GM18498 (cell line): Measurements from ENCODE around the gene MPHOSPH10.
"Not testable (repeated sequence)": the region's sequence is repeated elsewhere in the genome, so short reads cannot be mapped to it uniquely, and the experiment has no call there.

Experiments
- ATAC-seq: cut with Tn5 transposase; IDR thresholded peaks from one replicate; pipeline ENCODE4 v1.9.1; 2021; ENCODE audit warnings: mild to moderate bottlenecking, moderate library complexity; ENCODE audit not compliant: unreplicated experiment

The MPHOSPH10 gene

DNA sequence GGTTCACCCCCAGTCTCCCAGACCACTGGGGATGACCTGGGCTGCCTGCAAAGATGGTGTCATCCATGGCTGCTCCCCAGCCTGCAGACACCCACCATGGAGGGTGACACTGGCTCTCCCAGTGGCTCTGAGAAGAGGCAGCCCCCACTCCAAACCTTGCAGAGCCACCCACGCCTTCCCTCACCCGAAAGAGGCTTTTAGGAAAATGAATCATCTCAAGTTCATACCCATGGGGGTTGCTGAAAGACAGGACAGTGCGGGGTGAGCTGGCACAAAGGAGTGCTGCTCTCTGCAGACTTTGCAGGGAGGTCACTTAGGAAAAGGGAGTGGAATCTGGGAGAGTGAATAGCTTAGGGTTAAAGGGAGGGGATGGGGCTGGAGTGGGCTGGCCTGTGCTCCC is 36.4 kb downstream of the MPHOSPH10 start:
- ATAC-seq = no peak

DNA sequence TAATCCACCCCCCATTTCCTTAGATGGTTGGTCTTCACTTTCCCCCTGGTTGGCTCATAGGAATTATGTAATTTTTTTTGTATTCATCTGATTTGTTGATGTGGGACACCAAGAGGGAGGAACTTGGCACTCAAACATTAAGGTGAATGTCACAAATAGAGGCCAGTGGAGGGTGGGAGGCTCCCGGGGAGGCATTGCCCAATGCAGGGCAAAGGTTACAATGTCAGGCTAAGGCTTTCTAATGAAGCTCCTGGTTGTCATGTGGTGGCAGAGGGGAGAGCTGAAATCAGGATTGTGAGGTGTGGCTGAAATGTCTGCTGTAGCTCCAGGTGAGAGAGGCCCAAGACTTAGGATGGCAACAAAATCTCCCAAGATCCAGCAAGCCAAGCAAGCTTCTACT is 42.7 kb downstream of the MPHOSPH10 start:
- ATAC-seq = no peak

GRCh38 chr2:71174207-71174606 is 43.8 kb downstream of the MPHOSPH10 start:
- no peak for ATAC-seq

- ATAC-seq = not testable (repeated sequence)
These were observed 48.4 kb downstream of the MPHOSPH10 start for GRCh38 chr2:71178836-71179235.

- ATAC-seq = no peak
These were observed 50.9 kb downstream of the MPHOSPH10 start for GRCh38 chr2:71181316-71181715.

GRCh38 chr2:71183306-71184115 is 53.1 kb downstream of the MPHOSPH10 start:
- not testable (repeated sequence) for ATAC-seq

DNA sequence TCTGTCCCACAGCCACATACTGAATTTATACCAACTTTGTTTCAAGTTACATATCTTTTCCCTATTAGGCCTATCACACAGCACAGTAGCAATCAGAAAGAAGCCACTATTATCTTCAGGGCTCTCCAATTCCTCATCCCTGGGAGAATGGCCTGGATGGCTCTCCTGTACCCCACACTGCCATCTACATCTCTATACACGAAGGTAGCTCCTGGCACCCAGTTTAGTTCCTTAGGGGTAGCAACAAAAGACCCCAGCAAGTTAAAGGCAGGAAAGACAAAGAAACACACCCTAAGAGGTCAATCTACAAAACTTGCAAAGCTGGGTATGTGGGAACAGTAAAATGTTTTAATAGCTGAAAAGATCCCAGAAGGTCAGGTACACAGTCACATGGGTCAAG is 56.5 kb downstream of the MPHOSPH10 start:
- ATAC-seq = no peak

GRCh38 chr2:71187589-71187988 is 57.2 kb downstream of the MPHOSPH10 start:
- ATAC-seq = no peak

- no peak for ATAC-seq
These were observed 60.5 kb downstream of the MPHOSPH10 start for GRCh38 chr2:71190656-71191569.

GRCh38 chr2:71191570-71191943 is 61.1 kb downstream of the MPHOSPH10 start:
- no peak for ATAC-seq
